Gastroesophageal sphincter (tissue), 4 donors: ENCODE measurements around the gene PNKD. TPM values are rescaled to one million over a fixed set of nuclear protein-coding genes. Genes with fewer than 3 reads are reported as not detected.

Experiments
- ATAC-seq: fragments of 150-250 bp; one replicate; pipeline ENCODE4 v1.9.1; 2016; ENCODE audit warnings: mild to moderate bottlenecking, moderate library complexity
- H3K27ac ChIP-seq, 4 donors: fragments of 200-600 bp; sonication (generic) in 3 of 4; 1 replicate in 3 of 4; 2 replicates in 1 of 4; pipeline ENCODE4 v1.5.1; 2016 to 2019
- H3K27me3 ChIP-seq: fragments of 200-600 bp; sonication (generic); one replicate; pipeline ENCODE4 v1.5.1; 2019
- H3K36me3 ChIP-seq, 2 donors: fragments of 200-600 bp; sonication (generic); one replicate each; pipeline ENCODE4 v1.5.1; 2019; ENCODE audit warnings: control low read depth in 1 of 2
- H3K4me1 ChIP-seq, 3 donors: fragments of 200-600 bp; sonication (generic); 1 replicate in 2 of 3; 2 replicates in 1 of 3; pipeline ENCODE4 v1.5.1; 2016 to 2019; ENCODE audit warnings: control low read depth in 2 of 3
- H3K4me3 ChIP-seq, 2 donors: fragments of 200-600 bp; sonication (generic); one replicate each; pipeline ENCODE4 v1.5.1; 2019; ENCODE audit warnings: mild to moderate bottlenecking in 1 of 2, moderate library complexity in 1 of 2
- H3K9me3 ChIP-seq, 3 donors: fragments of 200-600 bp; sonication (generic); one replicate each; pipeline ENCODE4 v1.5.1; 2017 to 2019; ENCODE audit warnings: control low read depth in 2 of 3
- EP300 ChIP-seq: sonication (generic); formaldehyde crosslinking; IDR thresholded peaks from one replicate; pipeline ENCODE4 v1.6.1; 2017; ENCODE audit warnings: antibody characterized with exemption, mild to moderate bottlenecking
- POLR2A ChIP-seq, 2 donors: fragments of 450-650 bp; IDR thresholded peaks; one replicate each; pipeline ENCODE4 v1.6.1; 2017; ENCODE audit warnings: antibody characterized with exemption in 2 of 2, mild to moderate bottlenecking in 2 of 2, moderate library complexity in 1 of 2
- POLR2AphosphoS5 ChIP-seq: sonication (generic); formaldehyde crosslinking; IDR thresholded peaks from one replicate; pipeline ENCODE4 v1.6.1; 2017; ENCODE audit warnings: antibody characterized with exemption
- WGBS, 2 donors: methylation state at CpG; one replicate each; pipeline ENCODE4 v1.1.5; 2018; ENCODE audit warnings: low coverage in 1 of 2; 5-methylcytosine and 5-hydroxymethylcytosine counted together
- total RNA-seq, 4 donors: library from RNA; depleted of rRNA; stranded (reverse); fragments of >200 nt; gene quantifications; one replicate each; pipeline ENCODE4 v1.1.0, GENCODE V29; 2016
- TF ChIP-seq, protein P1 (sequence below), 4 experiments: fragments of 200-600 bp in 2 of 4; fragments of 450-650 bp in 2 of 4; sonication (generic) in 1 of 4; IDR thresholded peaks; one replicate each; pipeline ENCODE4 v1.5.1; 2017 to 2019; ENCODE audit warnings: antibody characterized with exemption in 4 of 4, mild to moderate bottlenecking in 2 of 4, moderate library complexity in 2 of 4

The PNKD gene
- total RNA-seq, 4 donors from 2014 or later, result 48.6 to 60.2 (median 56.9) TPM

DNA sequence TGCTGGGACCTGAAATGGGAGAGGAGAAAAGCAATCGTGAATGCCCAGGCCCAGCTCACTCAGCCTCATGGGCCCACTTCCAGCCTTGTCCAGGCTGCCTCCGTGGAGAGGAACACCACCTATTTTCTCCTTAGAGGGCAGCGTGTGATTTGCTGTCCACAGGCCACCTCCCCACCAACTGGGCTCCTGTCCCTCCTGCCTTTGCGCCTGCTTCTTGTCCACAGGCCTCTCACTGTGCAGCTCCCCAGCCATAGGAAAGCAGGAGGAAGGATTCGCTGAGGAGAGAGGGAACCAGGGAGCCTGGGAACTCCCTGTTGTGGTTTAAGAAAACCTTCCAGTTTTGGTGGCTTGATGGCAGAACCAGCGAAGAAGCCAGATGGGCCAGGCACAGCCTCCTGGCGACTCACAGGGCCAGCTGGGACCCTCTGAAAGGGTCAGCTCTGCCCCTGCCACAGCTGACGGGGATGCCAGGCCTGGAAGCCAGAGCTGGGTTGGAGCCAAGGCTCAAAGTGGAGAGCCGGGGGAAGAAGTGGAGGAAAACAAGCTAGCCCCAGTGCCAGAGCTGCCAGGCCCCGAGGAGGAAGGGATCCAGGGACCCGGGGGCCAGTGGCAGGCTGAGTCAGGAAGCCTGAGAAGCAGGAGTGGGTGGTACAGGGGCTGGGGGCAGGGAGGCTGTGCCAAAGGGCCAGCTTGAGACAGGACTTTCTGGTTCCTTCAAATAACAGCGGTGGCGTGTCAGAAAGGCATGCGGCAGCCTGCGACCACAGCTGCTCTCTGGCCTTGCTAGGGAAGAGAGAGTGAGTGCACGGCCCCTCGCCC lies 12.1 kb downstream of the PNKD start:
- TF ChIP-seq POLR2AphosphoS5 (peak; percentile 57), EP300 (no peak), POLR2A (IDR thresholded peaks at IDR 0.05) (peak in 1 of 2 donors; percentile 16)
- TF ChIP-seq, protein P1, sequence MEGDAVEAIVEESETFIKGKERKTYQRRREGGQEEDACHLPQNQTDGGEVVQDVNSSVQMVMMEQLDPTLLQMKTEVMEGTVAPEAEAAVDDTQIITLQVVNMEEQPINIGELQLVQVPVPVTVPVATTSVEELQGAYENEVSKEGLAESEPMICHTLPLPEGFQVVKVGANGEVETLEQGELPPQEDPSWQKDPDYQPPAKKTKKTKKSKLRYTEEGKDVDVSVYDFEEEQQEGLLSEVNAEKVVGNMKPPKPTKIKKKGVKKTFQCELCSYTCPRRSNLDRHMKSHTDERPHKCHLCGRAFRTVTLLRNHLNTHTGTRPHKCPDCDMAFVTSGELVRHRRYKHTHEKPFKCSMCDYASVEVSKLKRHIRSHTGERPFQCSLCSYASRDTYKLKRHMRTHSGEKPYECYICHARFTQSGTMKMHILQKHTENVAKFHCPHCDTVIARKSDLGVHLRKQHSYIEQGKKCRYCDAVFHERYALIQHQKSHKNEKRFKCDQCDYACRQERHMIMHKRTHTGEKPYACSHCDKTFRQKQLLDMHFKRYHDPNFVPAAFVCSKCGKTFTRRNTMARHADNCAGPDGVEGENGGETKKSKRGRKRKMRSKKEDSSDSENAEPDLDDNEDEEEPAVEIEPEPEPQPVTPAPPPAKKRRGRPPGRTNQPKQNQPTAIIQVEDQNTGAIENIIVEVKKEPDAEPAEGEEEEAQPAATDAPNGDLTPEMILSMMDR (IDR thresholded peaks at IDR 0.05), result no peak
- no peak for ATAC-seq
- no peaks in the 10 kb centered on the region for H3K9me3 ChIP-seq
- H3K36me3 ChIP-seq, result peaks cover 0 to 48% of the 10 kb centered on the region in 2 donors
- H3K27me3 ChIP-seq, result no peaks in the 10 kb centered on the region
- H3K4me3 ChIP-seq, result peak overlapping the region in 1 of 2 donors; percentile 2
- 5 to 70% methylated on average over 3 to 6 of the region's 17 CpGs for WGBS, 2 donors
- peaks cover 19 to 90% (median 55%) of the 10 kb centered on the region in 3 donors for H3K4me1 ChIP-seq
- peak overlapping the region; percentile 86 to 97 (median 90) for H3K27ac ChIP-seq

DNA sequence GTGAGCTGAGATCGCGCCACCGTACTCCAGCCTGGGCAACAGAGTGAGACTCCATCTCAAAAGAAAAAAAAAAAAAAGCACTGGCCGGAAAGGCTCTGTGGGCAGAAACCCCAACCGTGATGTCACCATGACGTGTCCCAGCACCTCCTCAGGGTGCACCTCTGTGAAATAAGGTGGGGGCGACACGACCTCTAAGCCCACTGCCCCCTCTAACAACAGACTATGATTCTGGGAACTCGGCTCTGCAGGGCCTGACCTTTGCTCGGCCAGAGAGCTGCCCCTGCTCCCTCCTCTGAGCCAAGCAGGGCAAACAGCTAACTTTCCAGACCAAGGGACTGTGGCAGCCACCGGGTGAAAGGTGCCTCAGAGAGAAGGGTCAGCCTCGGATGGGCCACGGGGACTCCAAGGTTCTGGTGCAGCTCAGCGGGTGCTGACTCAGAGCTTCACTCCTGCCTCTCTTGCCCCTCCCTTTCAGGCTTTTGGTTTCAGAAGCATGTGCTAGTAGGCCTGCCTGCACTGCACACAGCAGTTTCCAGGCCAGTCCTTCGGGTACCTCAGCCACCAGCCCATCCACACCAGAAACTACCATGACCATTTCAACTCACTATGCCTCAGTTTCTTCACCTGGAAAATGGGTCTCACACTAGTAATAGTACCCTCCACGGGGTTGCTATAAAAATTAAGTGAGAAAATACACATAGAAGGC lies 13.9 kb downstream of the PNKD start:
- peak overlapping the region; percentile 88 to 99 (median 95) for H3K27ac ChIP-seq
- H3K4me1 ChIP-seq, result peaks cover 24 to 94% (median 71%) of the 10 kb centered on the region in 3 donors
- ATAC-seq, result peak; percentile 18
- H3K4me3 ChIP-seq, result peak overlapping the region in 1 of 2 donors; percentile 28
- no peak for TF ChIP-seq EP300
- peak; percentile 65 for TF ChIP-seq POLR2AphosphoS5
- H3K27me3 ChIP-seq, result no peaks in the 10 kb centered on the region
- H3K36me3 ChIP-seq, result peaks cover 0 to 30% of the 10 kb centered on the region in 2 donors
- H3K9me3 ChIP-seq, result no peaks in the 10 kb centered on the region
- whole genome bisulfite sequencing, 2 donors, result 42% methylated on average over 13 of the region's 16 CpGs; no CpG with 5 or more reads in 1 of the 2 donors

DNA sequence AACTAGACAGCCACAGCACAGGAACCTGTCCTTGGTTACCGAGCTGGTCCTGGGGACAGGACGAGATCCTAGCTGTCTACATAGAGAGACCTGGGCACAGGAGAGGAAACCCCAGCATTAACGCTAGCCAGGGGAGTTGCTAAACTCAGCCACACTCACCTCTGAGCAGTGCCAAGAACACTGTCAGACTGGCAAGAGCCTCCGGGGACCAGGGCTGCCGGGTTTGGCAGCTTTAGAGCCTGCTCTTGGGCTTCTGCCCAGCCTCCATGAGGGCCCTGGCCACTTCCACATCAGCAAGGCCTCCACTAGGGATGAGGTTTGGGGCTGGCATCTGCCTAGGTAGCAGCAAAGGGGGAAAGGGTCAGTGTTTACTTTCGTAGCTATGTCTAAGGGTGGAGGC lies 15.3 kb downstream of the PNKD start:
- Histone ChIP-seq H3K9me3 (no peaks in the 10 kb centered on the region), H3K36me3 (peaks cover 0 to 16% of the 10 kb centered on the region in 2 donors), H3K4me1 (peaks cover 30 to 99% (median 83%) of the 10 kb centered on the region in 3 donors), H3K27me3 (no peaks in the 10 kb centered on the region), H3K27ac (peak overlapping the region; percentile 88 to 99 (median 95)), H3K4me3 (peak overlapping the region in 1 of 2 donors; percentile 55)
- ATAC-seq, result peak; percentile 11
- 10 to 33% methylated on average over 1 to 2 of the region's 6 CpGs for WGBS, 2 donors
- TF ChIP-seq, protein P1 (IDR thresholded peaks at IDR 0.05), result no peak
- TF ChIP-seq POLR2AphosphoS5, result peak; percentile 81

DNA sequence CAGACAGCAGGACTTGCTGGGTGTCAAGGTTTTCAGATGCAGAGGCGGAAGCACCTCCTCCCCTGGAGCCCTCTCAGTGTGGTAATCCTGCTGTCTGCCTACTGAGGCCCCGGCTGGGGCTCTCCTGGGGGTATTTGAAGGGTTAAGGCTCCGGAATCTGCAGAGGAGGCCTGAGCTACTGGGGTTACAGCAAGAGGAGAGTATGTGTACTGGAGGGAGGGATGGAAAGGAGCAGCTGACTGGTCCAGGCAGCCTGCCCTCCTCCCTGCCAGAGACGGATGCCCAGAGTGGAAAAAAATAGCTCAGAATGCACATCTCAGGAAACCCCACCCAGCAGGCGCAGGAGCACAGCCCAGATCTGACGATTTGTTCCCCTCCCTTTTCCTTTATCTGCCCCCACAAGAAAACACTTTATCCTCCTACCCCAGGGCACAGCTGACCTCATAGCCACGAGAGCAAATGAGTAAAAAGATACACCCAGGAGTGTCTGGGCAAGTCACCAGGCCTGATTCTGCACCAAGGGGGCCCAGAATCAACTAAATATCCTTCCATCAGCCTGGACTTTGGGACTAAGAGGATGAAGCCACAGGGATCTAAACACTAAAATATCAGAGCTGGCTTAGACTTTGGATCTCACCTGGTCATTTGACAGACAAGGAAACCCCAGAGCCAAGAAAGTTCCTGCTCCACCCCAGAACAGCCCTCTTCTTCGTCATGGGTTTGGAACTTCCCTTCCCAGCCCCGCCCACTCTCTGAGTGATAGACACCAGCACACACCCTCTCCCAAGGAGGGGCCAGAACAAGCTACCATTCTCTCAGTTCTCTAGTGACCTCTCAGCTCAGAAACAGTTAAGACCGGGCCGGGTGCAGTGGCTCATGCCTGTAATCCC lies 16.5 kb downstream of the PNKD start:
- peak; percentile 89 for ATAC-seq
- Histone ChIP-seq H3K9me3 (no peaks in the 10 kb centered on the region), H3K4me3 (peak overlapping the region; percentile 43 to 55), H3K36me3 (peaks cover 0 to 4% of the 10 kb centered on the region in 2 donors), H3K27me3 (no peaks in the 10 kb centered on the region), H3K4me1 (peaks cover 29 to 99% (median 81%) of the 10 kb centered on the region in 3 donors), H3K27ac (peak overlapping the region; percentile 88 to 99 (median 95))
- WGBS, 2 donors, result 3% methylated on average over 4 of the region's 11 CpGs
- TF ChIP-seq, protein P1 (IDR thresholded peaks at IDR 0.05), result no peak
- TF ChIP-seq POLR2AphosphoS5 (peak; percentile 94), EP300 (no peak), POLR2A (IDR thresholded peaks at IDR 0.05) (peak; percentile 7 to 25)
